Measurements from ENCODE around the gene SGCG. TPM values are rescaled to one million over a fixed set of nuclear protein-coding genes. Genes with fewer than 3 reads are reported as not detected.

The SGCG gene
- total RNA-seq, 1 donor from 2014 or later, result 3.2 TPM

GRCh38 chr13:23146006-23146405 lies 34.8 kb upstream of the SGCG start:
- no peaks in the 10 kb centered on the region for H3K9me3 ChIP-seq
- TF ChIP-seq, protein P1, sequence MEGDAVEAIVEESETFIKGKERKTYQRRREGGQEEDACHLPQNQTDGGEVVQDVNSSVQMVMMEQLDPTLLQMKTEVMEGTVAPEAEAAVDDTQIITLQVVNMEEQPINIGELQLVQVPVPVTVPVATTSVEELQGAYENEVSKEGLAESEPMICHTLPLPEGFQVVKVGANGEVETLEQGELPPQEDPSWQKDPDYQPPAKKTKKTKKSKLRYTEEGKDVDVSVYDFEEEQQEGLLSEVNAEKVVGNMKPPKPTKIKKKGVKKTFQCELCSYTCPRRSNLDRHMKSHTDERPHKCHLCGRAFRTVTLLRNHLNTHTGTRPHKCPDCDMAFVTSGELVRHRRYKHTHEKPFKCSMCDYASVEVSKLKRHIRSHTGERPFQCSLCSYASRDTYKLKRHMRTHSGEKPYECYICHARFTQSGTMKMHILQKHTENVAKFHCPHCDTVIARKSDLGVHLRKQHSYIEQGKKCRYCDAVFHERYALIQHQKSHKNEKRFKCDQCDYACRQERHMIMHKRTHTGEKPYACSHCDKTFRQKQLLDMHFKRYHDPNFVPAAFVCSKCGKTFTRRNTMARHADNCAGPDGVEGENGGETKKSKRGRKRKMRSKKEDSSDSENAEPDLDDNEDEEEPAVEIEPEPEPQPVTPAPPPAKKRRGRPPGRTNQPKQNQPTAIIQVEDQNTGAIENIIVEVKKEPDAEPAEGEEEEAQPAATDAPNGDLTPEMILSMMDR (IDR thresholded peaks at IDR 0.05), result no peak
- H3K27me3 ChIP-seq (ENCODE audit: low read depth), result no peaks in the 10 kb centered on the region
- no peak overlapping the region for H3K27ac ChIP-seq
- ATAC-seq, result no peak
- peaks cover 14% of the 10 kb centered on the region for H3K4me1 ChIP-seq
- no peaks in the 10 kb centered on the region for H3K36me3 ChIP-seq
- DNase-seq, result no peak
- intact Hi-C loops (cut with DNase I), result no loop called here
- H3K4me3 ChIP-seq, result no peak overlapping the region

- intact Hi-C loops (cut with DNase I), result no loop called here
- Histone ChIP-seq H3K27ac (peak overlapping the region; percentile 71), H3K36me3 (no peaks in the 10 kb centered on the region), H3K4me3 (peak overlapping the region; percentile 27), H3K4me1 (peaks cover 14% of the 10 kb centered on the region), H3K27me3 (ENCODE audit: low read depth) (no peaks in the 10 kb centered on the region), H3K9me3 (no peaks in the 10 kb centered on the region)
- ATAC-seq (peak; percentile 56 to 60), DNase-seq (no peak)
- TF ChIP-seq, protein P1 (IDR thresholded peaks at IDR 0.05), result no peak
Observed at GRCh38 chr13:23146811-23147625, 33.8 kb upstream of the SGCG start.

- peaks cover 14% of the 10 kb centered on the region for H3K4me1 ChIP-seq
- H3K27ac ChIP-seq, result no peak overlapping the region
- DNase-seq (no peak), ATAC-seq (peak in 1 of 2 donors; percentile 17)
- H3K27me3 ChIP-seq (ENCODE audit: low read depth), result no peaks in the 10 kb centered on the region
- no peak overlapping the region for H3K4me3 ChIP-seq
- no peaks in the 10 kb centered on the region for H3K36me3 ChIP-seq
- intact Hi-C loops (cut with DNase I), result no loop called here
- H3K9me3 ChIP-seq, result no peaks in the 10 kb centered on the region
- TF ChIP-seq, protein P1 (IDR thresholded peaks at IDR 0.05), result no peak
Observed at GRCh38 chr13:23147827-23148226, 33.0 kb upstream of the SGCG start.

GRCh38 chr13:23157781-23158180 lies 23.0 kb upstream of the SGCG start:
- ATAC-seq, result no peak
- TF ChIP-seq, protein P1 (IDR thresholded peaks at IDR 0.05), result no peak
- H3K36me3 ChIP-seq, result no peaks in the 10 kb centered on the region
- no peak for DNase-seq
- no peaks in the 10 kb centered on the region for H3K4me1 ChIP-seq
- H3K27ac ChIP-seq, result no peak overlapping the region
- no peak overlapping the region for H3K4me3 ChIP-seq
- intact Hi-C loops (cut with DNase I), result no loop called here
- H3K9me3 ChIP-seq, result no peaks in the 10 kb centered on the region
- peaks cover 16% of the 10 kb centered on the region for H3K27me3 ChIP-seq (ENCODE audit: low read depth)

- DNase-seq, result peak; percentile 51
- peak; percentile 63 to 68 for ATAC-seq
Observed at GRCh38 chr13:23159205-23159759, 21.5 kb upstream of the SGCG start.

More at GRCh38 chr13:23159205-23159759, 21.5 kb upstream of the SGCG start:
- peak overlapping the region; percentile 53 for H3K4me3 ChIP-seq
- TF ChIP-seq, protein P1 (IDR thresholded peaks at IDR 0.05), result peak; percentile 55
- H3K27ac ChIP-seq, result no peak overlapping the region
- H3K9me3 ChIP-seq, result no peaks in the 10 kb centered on the region
- intact Hi-C loops (cut with DNase I), result no loop called here
- no peaks in the 10 kb centered on the region for H3K36me3 ChIP-seq
- no peaks in the 10 kb centered on the region for H3K4me1 ChIP-seq
- H3K27me3 ChIP-seq (ENCODE audit: low read depth), result peaks cover 16% of the 10 kb centered on the region

Measured in lower lobe of right lung (tissue), 2 donors.